Inflammatory macrophage treated with lipopolysaccharide for 1 hour (primary cell): ENCODE data around the gene ATP4B.
A peak's percentile ranks its signal among the peaks of the same experiment; 100 is the strongest.
"Not testable (repeated sequence)": the region's sequence is repeated elsewhere in the genome, so short reads cannot be mapped to it uniquely, and the experiment has no call there.

Experiments used
- DNase-seq, 2 donors: peaks; one replicate each; pipeline ENCODE4 v3.0.0-alpha.2; 2020 to 2022

The ATP4B gene

GRCh38 chr13:113623491-113624234 is 34.3 kb downstream of the ATP4B start:
- DNase-seq: no peak

- no peak for DNase-seq
Observed at GRCh38 chr13:113622791-113623490, 35.1 kb downstream of the ATP4B start.

- DNase-seq: not testable (repeated sequence)
Observed at GRCh38 chr13:113621986-113622550, 35.9 kb downstream of the ATP4B start.

GRCh38 chr13:113621498-113621897 is 36.5 kb downstream of the ATP4B start:
- DNase-seq: not testable (repeated sequence)

GRCh38 chr13:113621046-113621445 is 37.0 kb downstream of the ATP4B start:
- DNase-seq: no peak

GRCh38 chr13:113620036-113620796 is 37.8 kb downstream of the ATP4B start:
- no peak for DNase-seq

GRCh38 chr13:113618455-113618854 is 39.5 kb downstream of the ATP4B start:
- no peak for DNase-seq

- no peak for DNase-seq
Observed at GRCh38 chr13:113617961-113618360, 40.0 kb downstream of the ATP4B start.

- DNase-seq: peak in 1 of 2 donors; percentile 8
Observed at GRCh38 chr13:113616991-113617749, 40.8 kb downstream of the ATP4B start.

GRCh38 chr13:113616281-113616906 is 41.6 kb downstream of the ATP4B start:
- peak; percentile 56 to 63 for DNase-seq

GRCh38 chr13:113613789-113614379 is 44.1 kb downstream of the ATP4B start:
- no peak for DNase-seq

- DNase-seq: no peak
Observed at GRCh38 chr13:113612607-113613006, 45.4 kb downstream of the ATP4B start.

GRCh38 chr13:113611996-113612395 is 46.0 kb downstream of the ATP4B start:
- DNase-seq: no peak

GRCh38 chr13:113610266-113610665 is 47.7 kb downstream of the ATP4B start:
- DNase-seq: no peak

GRCh38 chr13:113609616-113610015 is 48.4 kb downstream of the ATP4B start:
- no peak for DNase-seq

- DNase-seq: no peak
Observed at GRCh38 chr13:113608967-113609533, 48.9 kb downstream of the ATP4B start.

GRCh38 chr13:113607889-113608635 is 49.9 kb downstream of the ATP4B start:
- no peak for DNase-seq

- peak; percentile 85 to 95 for DNase-seq
Observed at GRCh38 chr13:113607056-113607888, 50.7 kb downstream of the ATP4B start.

GRCh38 chr13:113605866-113606438 is 52.0 kb downstream of the ATP4B start:
- no peak for DNase-seq
